H9 (cell line): ENCODE data around the gene NCBP1. TPM values are rescaled to one million over a fixed set of nuclear protein-coding genes. Genes with fewer than 3 reads are reported as not detected.

Experiments used
- DNase-seq: peaks from one replicate; pipeline ENCODE4 v3.0.0-alpha.2; 2017
- H2AFZ ChIP-seq: one replicate; pipeline ENCODE4 v1.6.1; 2013; ENCODE audit warnings: mild to moderate bottlenecking, low read length, control low read depth, moderate library complexity
- H2AK5ac ChIP-seq: 2 replicates; pipeline ENCODE4 v1.6.1; 2013; ENCODE audit warnings: low read length, control low read depth, mixed read lengths; ENCODE audit not compliant: insufficient read length
- H2BK120ac ChIP-seq: one replicate; pipeline ENCODE4 v1.6.1; 2013; ENCODE audit warnings: low read depth, mild to moderate bottlenecking, low read length, control low read depth, inconsistent platforms; ENCODE audit not compliant: poor library complexity, severe bottlenecking
- H2BK12ac ChIP-seq: 2 replicates; pipeline ENCODE4 v1.6.1; 2013; ENCODE audit warnings: low read length, control low read depth, mixed read lengths, low read depth; ENCODE audit not compliant: insufficient read length
- H2BK15ac ChIP-seq: 2 replicates; pipeline ENCODE4 v1.6.1; 2013; ENCODE audit warnings: low read depth, low read length, control low read depth
- H2BK20ac ChIP-seq: one replicate; pipeline ENCODE4 v1.6.1; 2013; ENCODE audit warnings: low read depth, mild to moderate bottlenecking, low read length, control low read depth, inconsistent platforms; ENCODE audit not compliant: poor library complexity, severe bottlenecking
- H2BK5ac ChIP-seq: 2 replicates; pipeline ENCODE4 v1.6.1; 2013; ENCODE audit warnings: low read length, control low read depth, mixed read lengths; ENCODE audit not compliant: insufficient read length
- H3K14ac ChIP-seq: 2 replicates; pipeline ENCODE4 v1.6.1; 2013; ENCODE audit warnings: low read length, control low read depth; ENCODE audit not compliant: insufficient read depth
- H3K18ac ChIP-seq: 2 replicates; pipeline ENCODE4 v1.6.1; 2013; ENCODE audit warnings: low read depth, mild to moderate bottlenecking, mixed read lengths, low read length, control low read depth; ENCODE audit not compliant: insufficient read length
- H3K23ac ChIP-seq: 2 replicates; pipeline ENCODE4 v1.6.1; 2013; ENCODE audit warnings: low read length, control low read depth, mixed read lengths, low read depth; ENCODE audit not compliant: insufficient read length
- H3K23me2 ChIP-seq: 2 replicates; pipeline ENCODE4 v1.6.1; 2013; ENCODE audit warnings: low read depth, mild to moderate bottlenecking, mixed read lengths, low read length, control low read depth; ENCODE audit not compliant: insufficient read length, poor library complexity, severe bottlenecking
- H3K27ac ChIP-seq: 2 replicates; pipeline ENCODE4 v1.5.1; 2013; ENCODE audit warnings: low read length, control low read depth, mixed read lengths, low read depth; ENCODE audit not compliant: insufficient read length
- H3K27me3 ChIP-seq: 2 replicates; pipeline ENCODE4 v1.6.1; 2013; ENCODE audit warnings: low read length, control low read depth, inconsistent platforms; ENCODE audit not compliant: insufficient read depth
- H3K4ac ChIP-seq: 2 replicates; pipeline ENCODE4 v1.6.1; 2013; ENCODE audit warnings: low read depth, mild to moderate bottlenecking, control low read depth, inconsistent platforms, low read length, moderate library complexity
- H3K4me1 ChIP-seq: 2 replicates; pipeline ENCODE4 v1.6.1; 2013; ENCODE audit warnings: low read length, control low read depth, inconsistent platforms; ENCODE audit not compliant: insufficient read depth
- H3K4me2 ChIP-seq: 2 replicates; pipeline ENCODE4 v1.6.1; 2013; ENCODE audit warnings: low read length, control low read depth, mixed read lengths; ENCODE audit not compliant: insufficient read length, insufficient read depth
- H3K56ac ChIP-seq: 2 replicates; pipeline ENCODE4 v1.6.1; 2013; ENCODE audit warnings: low read depth, mild to moderate bottlenecking, mixed read lengths, low read length, control low read depth; ENCODE audit not compliant: insufficient read length
- H3K79me1 ChIP-seq: 2 replicates; pipeline ENCODE4 v1.6.1; 2013; ENCODE audit warnings: low read depth, mild to moderate bottlenecking, moderate library complexity, low read length, control low read depth, inconsistent platforms; ENCODE audit not compliant: insufficient read depth, poor library complexity, severe bottlenecking
- H3K79me2 ChIP-seq: 2 replicates; pipeline ENCODE4 v1.6.1; 2013; ENCODE audit warnings: low read length, control low read depth, inconsistent platforms; ENCODE audit not compliant: insufficient read depth
- H3K9ac ChIP-seq: 2 replicates; pipeline ENCODE4 v1.6.1; 2013; ENCODE audit warnings: low read length, control low read depth, mixed read lengths; ENCODE audit not compliant: insufficient read length; ENCODE audit errors: extremely low read depth
- H3K9me3 ChIP-seq: one replicate; pipeline ENCODE4 v1.6.1; 2013; ENCODE audit warnings: low read depth, low read length, inconsistent platforms; ENCODE audit not compliant: control insufficient read depth
- H3T11ph ChIP-seq: one replicate; pipeline ENCODE4 v1.6.1; 2013; ENCODE audit warnings: mild to moderate bottlenecking, low read length, control low read depth, inconsistent platforms
- H4K20me1 ChIP-seq: one replicate; pipeline ENCODE4 v1.6.1; 2013; ENCODE audit not compliant: control insufficient read depth, insufficient read length, insufficient read depth
- H4K5ac ChIP-seq: 2 replicates; pipeline ENCODE4 v1.6.1; 2013; ENCODE audit warnings: low read depth, mild to moderate bottlenecking, mixed read lengths, low read length, control low read depth; ENCODE audit not compliant: insufficient read length
- H4K8ac ChIP-seq: replicated peaks from 2 replicates; pipeline ENCODE4 v1.6.1; 2013; ENCODE audit warnings: low read length, control low read depth, mixed read lengths, low read depth; ENCODE audit not compliant: insufficient read length
- H4K91ac ChIP-seq: 2 replicates; pipeline ENCODE4 v1.6.1; 2013; ENCODE audit warnings: low read depth, mild to moderate bottlenecking, moderate library complexity, mixed read lengths, low read length, control low read depth; ENCODE audit not compliant: insufficient read length
- H3K27ac Mint-ChIP-seq, 3 experiments: 2 replicates in 2 of 3; 3 replicates in 1 of 3; pipeline ENCODE4 v1.8.0; 2020 to 2021; ENCODE audit warnings: mixed read lengths in 3 of 3, mild to moderate bottlenecking in 1 of 3, moderate library complexity in 1 of 3
- H3K27me3 Mint-ChIP-seq: 2 replicates; pipeline ENCODE4 v1.8.0; 2021; ENCODE audit warnings: low read depth, mild to moderate bottlenecking, moderate library complexity, mixed read lengths
- H3K36me3 Mint-ChIP-seq, 3 experiments: 2 replicates in 2 of 3; 3 replicates in 1 of 3; pipeline ENCODE4 v1.8.0; 2020 to 2021; ENCODE audit warnings: low read depth in 3 of 3, mixed read lengths in 3 of 3; ENCODE audit not compliant: insufficient read depth in 1 of 3
- H3K4me1 Mint-ChIP-seq, 2 experiments: 2 replicates each; pipeline ENCODE4 v1.8.0; 2020; ENCODE audit warnings: mixed read lengths in 2 of 2
- H3K4me3 Mint-ChIP-seq, 2 experiments: 2 replicates in 1 of 2; 3 replicates in 1 of 2; pipeline ENCODE4 v1.8.0; 2020 to 2021; ENCODE audit warnings: mild to moderate bottlenecking in 2 of 2, mixed read lengths in 2 of 2, moderate library complexity in 1 of 2
- H3K9me3 Mint-ChIP-seq, 2 experiments: 2 replicates in 1 of 2; 3 replicates in 1 of 2; pipeline ENCODE4 v1.8.0; 2020; ENCODE audit warnings: mild to moderate bottlenecking in 2 of 2, mixed read lengths in 2 of 2, moderate library complexity in 1 of 2
- WGBS: extraction: QIAGEN DNeasy Blood & Tissue Kit; methylation state at CpG from one replicate; pipeline ENCODE4 v1.1.7; 2013; ENCODE audit warnings: missing lambda C conversion rate, low lambda C conversion rate, mixed read lengths; ENCODE audit not compliant: insufficient read length; ENCODE audit errors: extremely low coverage; 5-methylcytosine and 5-hydroxymethylcytosine counted together
- total RNA-seq: library from RNA; stranded (reverse); gene quantifications from 2 replicates; pipeline ENCODE4 v1.2.1, GENCODE V29; 2021
- TF ChIP-seq, protein P1 (sequence below): fragments of 200-600 bp; sonication (generic); conservative IDR thresholded peaks from 3 replicates; pipeline ENCODE4 v1.8.0; 2021; ENCODE audit warnings: antibody characterized with exemption, mild to moderate bottlenecking

Gene NCBP1
- total RNA-seq, 1 experiment from 2014 or later: 55.7 TPM

DNA sequence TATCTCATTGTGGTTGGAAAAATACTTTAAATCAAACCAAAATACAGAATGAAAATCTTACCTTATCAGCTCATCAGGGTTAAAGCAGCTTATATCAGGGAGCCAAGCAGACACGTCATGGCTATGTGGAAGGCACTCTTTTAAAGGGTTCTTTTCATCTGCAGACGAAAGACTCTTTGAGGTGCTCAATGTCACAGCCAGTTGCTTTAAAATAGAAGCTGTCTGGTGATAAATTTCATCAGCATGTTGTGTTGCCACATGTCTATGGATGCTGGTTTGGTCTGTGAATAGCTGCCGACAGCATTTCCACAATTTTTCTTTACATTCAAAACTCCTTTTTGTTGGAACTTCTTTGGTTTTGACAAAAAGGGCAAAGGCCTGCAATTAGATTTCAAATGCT is 8.0 kb upstream of the NCBP1 start:
- Histone ChIP-seq H2BK12ac (no peak overlapping the region), H3K79me1 (peaks cover 3% of the 10 kb centered on the region), H3K23me2 (no peaks in the 10 kb centered on the region), H4K8ac (no peak overlapping the region), H3T11ph (no peak overlapping the region), H3K4me2 (no peak overlapping the region), H2BK5ac (no peak overlapping the region), H3K4me1 (no peaks in the 10 kb centered on the region), H3K4ac (no peak overlapping the region), H2BK120ac (no peak overlapping the region), H4K20me1 (no peaks in the 10 kb centered on the region), H3K9me3 (peaks cover 6% of the 10 kb centered on the region), H3K79me2 (peaks cover 6% of the 10 kb centered on the region; the same call in 1 of the 2 replicates), H2AFZ (no peak overlapping the region), H3K14ac (no peak overlapping the region), H3K18ac (no peak overlapping the region), H3K9ac (no peak overlapping the region), H3K27ac (no peak overlapping the region), H2BK15ac (no peak overlapping the region), H4K91ac (no peak overlapping the region), H4K5ac (no peak overlapping the region), H3K56ac (no peak overlapping the region), H3K27me3 (no peaks in the 10 kb centered on the region), H2AK5ac (no peak overlapping the region), H2BK20ac (no peak overlapping the region), H3K23ac (no peak overlapping the region)
- no peak for DNase-seq
- Mint-ChIP-seq H3K9me3 (peaks cover 24 to 27% of the 10 kb centered on the region in 2 experiments), H3K27me3 (no peaks in the 10 kb centered on the region), H3K4me1 (peaks cover 22 to 24% of the 10 kb centered on the region in 2 experiments), H3K36me3 (peaks cover 44 to 65% (median 52%) of the 10 kb centered on the region in 3 experiments), H3K27ac (no peak overlapping the region), H3K4me3 (no peak overlapping the region)
- no CpG with 5 or more reads among the region's 3 CpGs for WGBS
- TF ChIP-seq, protein P1, sequence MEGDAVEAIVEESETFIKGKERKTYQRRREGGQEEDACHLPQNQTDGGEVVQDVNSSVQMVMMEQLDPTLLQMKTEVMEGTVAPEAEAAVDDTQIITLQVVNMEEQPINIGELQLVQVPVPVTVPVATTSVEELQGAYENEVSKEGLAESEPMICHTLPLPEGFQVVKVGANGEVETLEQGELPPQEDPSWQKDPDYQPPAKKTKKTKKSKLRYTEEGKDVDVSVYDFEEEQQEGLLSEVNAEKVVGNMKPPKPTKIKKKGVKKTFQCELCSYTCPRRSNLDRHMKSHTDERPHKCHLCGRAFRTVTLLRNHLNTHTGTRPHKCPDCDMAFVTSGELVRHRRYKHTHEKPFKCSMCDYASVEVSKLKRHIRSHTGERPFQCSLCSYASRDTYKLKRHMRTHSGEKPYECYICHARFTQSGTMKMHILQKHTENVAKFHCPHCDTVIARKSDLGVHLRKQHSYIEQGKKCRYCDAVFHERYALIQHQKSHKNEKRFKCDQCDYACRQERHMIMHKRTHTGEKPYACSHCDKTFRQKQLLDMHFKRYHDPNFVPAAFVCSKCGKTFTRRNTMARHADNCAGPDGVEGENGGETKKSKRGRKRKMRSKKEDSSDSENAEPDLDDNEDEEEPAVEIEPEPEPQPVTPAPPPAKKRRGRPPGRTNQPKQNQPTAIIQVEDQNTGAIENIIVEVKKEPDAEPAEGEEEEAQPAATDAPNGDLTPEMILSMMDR: no peak
